ENCODE measurements around the gene MTCL1.
"Not testable (repeated sequence)": the region's sequence is repeated elsewhere in the genome, so short reads cannot be mapped to it uniquely, and the experiment has no call there.

MTCL1 gene

DNA sequence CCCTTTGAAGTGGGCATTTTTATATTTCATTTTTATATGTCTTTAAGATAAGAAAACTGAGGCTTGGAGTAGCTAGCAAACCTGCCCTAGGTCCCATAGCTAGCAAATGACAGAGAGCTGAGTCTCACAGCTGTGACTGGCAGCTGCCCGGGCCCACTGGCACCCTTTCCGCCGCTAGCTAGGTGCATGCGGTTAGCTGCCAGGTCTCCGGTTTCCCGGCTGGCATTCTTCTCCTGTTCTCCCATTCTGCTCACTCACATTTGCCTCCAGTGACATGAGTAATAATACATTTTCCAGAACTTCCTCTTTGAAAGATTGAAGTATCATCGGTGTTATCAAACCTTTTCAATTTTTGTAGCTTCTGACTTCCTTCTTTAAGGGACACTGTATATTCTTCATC, 38.7 kb downstream of the MTCL1 start:
- DNase-seq (ENCODE audit: low spot score) = no peak

DNA sequence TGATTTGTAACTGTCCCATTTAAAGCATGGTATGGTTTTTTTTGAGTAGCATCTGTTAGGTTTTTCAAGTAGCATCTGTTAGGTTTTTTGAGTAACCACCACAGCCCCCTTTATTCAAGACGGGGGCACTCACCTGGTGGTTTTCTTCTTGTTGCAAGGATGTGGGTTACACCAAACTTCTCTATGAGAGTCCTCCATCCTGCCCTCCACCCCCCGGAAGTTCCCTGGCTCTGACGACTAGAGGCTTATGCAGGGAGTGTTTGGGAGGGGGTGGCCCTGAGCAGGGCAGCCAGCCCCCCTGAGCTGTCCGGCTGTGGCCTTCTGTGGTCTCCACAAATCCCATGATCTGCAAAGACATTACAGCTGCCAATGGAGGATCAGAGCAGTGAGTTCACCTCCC, 39.3 kb downstream of the MTCL1 start:
- DNase-seq (ENCODE audit: low spot score) = no peak

DNA sequence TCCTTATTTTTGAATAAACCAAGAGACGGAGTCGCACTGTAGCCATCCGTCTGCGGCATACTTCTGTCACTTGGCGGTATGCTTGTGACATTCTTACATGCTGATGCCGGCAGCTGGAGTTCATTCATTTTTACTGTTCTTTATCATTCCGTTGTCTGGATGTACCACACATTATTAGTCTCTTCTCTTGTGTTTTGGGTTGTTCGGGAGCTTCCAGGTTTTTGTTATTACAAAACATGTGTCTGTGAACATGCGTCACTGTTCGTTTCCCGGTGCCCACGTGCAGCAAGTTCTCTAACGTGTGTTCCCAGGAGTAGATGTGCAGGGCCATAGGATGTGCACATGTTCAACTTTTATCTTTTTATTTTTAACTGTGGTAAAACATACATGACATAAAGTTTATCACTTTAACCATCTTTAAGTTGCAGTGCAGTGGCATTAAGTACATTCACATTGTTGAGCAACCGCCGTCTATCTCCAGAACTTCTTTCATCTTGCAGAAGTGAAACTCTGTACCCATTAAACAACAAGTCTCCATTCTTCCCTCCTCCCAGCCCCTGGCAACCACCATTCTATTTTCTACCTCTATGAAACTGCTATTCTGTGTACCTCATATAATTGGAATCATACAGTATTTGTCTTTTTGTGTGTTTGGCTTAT, 40.1 kb downstream of the MTCL1 start:
- DNase-seq (ENCODE audit: low spot score) = peak; percentile 60

GRCh38 chr18:8747440-8747937, 42.1 kb downstream of the MTCL1 start:
- DNase-seq (ENCODE audit: low spot score) = peak; percentile 81

- DNase-seq (ENCODE audit: low spot score) = no peak
These were observed 44.1 kb downstream of the MTCL1 start for GRCh38 chr18:8749492-8749891.

GRCh38 chr18:8750954-8751415, 45.6 kb downstream of the MTCL1 start:
- peak; percentile 73 for DNase-seq (ENCODE audit: low spot score)

DNA sequence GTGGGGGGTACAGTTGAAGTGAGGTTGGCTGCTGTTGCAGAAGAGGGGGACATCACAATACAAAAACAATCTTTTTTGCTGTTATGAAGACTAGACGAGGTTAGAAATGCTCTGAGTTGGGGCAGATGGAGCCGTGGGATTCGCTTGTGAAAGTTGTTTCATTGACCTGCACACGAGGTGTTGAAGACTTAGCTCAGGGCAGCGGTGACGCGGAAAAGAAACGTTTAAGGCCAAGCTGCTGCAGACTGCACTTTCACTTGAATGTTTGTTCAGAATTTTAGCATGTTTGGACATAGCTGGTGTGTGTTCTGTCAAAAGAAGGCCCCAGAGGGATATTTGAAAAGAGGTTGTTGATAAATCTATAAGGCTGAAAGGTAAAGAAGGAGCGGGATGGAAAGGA, 46.3 kb downstream of the MTCL1 start:
- no peak for DNase-seq (ENCODE audit: low spot score)

DNA sequence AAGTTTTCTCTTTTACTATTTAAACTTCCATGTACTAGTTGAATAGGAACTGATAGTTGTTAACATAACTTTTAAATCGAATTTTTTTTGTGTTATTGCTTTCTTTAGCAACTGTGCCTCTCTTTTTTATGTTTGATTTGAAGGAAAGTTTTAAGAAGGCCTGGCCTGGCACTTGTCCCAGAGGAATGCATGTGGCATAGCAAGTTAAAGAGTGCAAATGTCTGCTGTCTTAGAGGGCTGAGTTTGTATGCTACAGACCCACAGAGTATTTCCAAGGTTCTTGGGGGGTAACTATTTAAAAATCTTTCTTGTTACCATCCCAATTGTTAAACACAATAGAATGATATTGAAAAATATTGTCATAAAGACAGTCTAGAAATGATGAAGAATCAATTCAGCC, 47.0 kb downstream of the MTCL1 start:
- no peak for DNase-seq (ENCODE audit: low spot score)

- peak; percentile 55 for DNase-seq (ENCODE audit: low spot score)
These were observed 49.9 kb downstream of the MTCL1 start for GRCh38 chr18:8754995-8755960.

DNA sequence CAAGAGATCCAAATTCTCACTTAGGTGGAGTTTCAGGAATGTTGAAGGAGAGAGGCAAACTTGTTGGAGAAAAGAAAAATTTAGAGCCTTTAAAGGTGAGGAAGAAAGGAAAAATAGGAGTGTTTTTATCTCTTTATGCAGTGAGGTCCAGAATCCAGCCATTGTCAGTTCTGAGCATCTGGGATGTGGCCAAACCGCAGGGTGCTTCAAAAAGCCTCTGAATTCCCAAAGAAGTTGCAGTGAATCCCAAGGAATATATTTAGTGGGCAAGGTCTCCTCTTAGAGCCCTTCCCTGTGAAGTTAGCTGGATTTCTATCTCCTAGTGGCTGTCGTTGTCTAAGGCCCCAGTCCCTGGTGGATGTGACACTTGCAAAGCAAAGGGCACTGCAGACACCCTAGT, 51.2 kb downstream of the MTCL1 start:
- DNase-seq (ENCODE audit: low spot score) = no peak

GRCh38 chr18:8757396-8757997, 52.1 kb downstream of the MTCL1 start:
- DNase-seq (ENCODE audit: low spot score) = no peak

GRCh38 chr18:8758466-8758865, 53.1 kb downstream of the MTCL1 start:
- no peak for DNase-seq (ENCODE audit: low spot score)

DNA sequence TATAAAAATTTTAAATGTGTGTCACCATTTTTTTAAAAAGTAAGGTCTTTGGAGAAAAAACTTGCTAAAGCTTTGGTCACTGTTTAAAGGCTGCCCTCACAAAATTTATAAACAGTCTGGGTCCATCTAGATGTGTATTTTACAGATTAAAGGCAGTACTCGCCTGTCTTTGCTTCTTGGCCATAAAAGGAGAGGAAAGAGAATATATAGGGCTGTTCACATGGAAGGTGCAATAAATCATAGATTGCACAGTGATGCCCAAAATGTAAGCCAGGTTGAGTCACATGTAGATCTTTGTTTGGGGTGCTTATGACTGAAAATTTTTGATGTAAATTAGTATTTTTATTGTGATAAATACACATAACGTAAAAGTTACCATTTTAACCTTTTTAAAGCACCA, 55.6 kb downstream of the MTCL1 start:
- no peak for DNase-seq (ENCODE audit: low spot score)

GRCh38 chr18:8761535-8761934, 56.2 kb downstream of the MTCL1 start:
- not testable (repeated sequence) for DNase-seq (ENCODE audit: low spot score)

DNA sequence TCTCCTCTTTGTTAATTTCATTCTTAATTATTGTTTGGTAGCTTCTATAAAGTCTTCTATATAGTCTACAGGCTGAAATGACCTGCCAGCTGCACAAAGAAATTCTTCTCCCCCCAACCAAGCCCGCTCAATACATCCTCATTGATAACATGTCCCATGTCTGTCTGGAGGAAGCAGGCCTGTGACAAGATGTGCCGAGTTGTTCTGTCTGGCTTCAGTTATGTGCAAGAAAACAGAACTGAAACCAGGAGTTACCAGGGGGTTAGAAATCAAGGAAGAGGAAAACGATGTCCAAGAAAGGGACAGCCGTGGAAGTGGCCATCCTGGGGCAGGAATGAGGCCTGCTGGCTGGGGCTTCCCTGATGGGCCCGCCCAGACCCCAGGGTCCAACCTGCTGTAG, 57.6 kb downstream of the MTCL1 start:
- DNase-seq (ENCODE audit: low spot score) = no peak

- DNase-seq (ENCODE audit: low spot score) = no peak
These were observed 58.3 kb downstream of the MTCL1 start for GRCh38 chr18:8763611-8764010.

DNA sequence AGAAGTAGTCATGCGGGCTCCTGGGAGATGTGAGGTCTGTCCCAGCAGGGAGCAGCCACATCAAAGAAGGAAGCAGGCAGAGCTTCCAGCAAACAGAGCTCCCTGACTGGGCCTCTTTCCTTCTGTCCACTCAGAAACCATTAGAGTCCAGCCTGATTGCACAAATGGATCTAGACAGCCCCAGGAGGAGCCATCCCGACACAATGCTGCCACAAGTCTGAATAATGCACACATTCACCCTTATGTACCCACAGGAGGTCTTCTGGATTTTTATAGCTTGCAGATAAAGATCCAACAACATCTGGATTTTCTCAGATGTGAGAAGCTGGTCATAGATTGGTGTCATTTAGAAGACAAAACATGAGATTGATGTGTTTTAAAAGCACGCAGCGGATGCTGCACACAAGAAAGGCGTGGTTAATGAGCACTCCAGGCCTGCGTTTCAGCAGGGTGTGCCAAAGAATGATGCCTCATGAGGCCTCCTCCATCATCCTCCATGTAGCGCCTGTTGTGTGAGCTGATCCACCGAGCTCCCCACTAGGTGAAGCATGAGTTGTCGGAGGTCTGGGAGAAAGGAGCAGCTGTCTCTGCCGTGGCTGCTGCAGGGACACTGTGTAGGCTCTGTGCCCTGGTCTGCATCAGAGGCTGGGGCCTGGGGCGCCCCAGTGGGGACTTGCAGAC, 60.6 kb downstream of the MTCL1 start:
- DNase-seq (ENCODE audit: low spot score) = peak; percentile 63

GRCh38 chr18:8766559-8767293, 61.4 kb downstream of the MTCL1 start:
- DNase-seq (ENCODE audit: low spot score) = no peak

DNA sequence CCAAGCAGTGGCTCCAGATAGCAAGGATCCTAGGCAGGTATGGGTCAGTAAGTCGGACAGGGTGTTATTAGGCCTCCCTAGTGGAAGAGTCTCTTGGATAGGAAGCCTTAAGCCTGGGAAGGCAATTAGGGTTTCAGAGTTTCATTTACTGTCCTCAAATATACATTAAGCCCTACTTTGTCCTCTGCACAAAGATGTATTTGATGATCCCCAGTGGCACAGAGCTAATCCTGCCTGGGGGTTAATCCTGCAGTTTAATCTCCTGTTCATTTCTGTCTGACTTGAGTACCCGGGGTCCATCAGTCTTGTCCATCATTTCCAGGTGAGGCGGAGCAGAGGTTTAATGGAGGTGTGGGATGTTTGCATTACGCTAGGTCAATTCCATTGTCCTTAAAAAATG, 62.0 kb downstream of the MTCL1 start:
- DNase-seq (ENCODE audit: low spot score) = no peak

GRCh38 chr18:8769509-8770095, 64.2 kb downstream of the MTCL1 start:
- DNase-seq (ENCODE audit: low spot score) = no peak

GRCh38 chr18:8770657-8771056, 65.3 kb downstream of the MTCL1 start:
- no peak for DNase-seq (ENCODE audit: low spot score)
